ENCODE measurements around the gene DIABLO.

DIABLO gene

GRCh38 chr12:122232691-122233090, 6.8 kb upstream of the DIABLO start:
- no peak overlapping the region for H3K4me2 ChIP-seq (ENCODE audit: low read length)
- H3K4me1 ChIP-seq = no peaks in the 10 kb centered on the region
- no peaks in the 10 kb centered on the region for H3K36me3 ChIP-seq (ENCODE audit: control insufficient read depth, insufficient read depth, low read length)
- TF ChIP-seq CTCF (IDR thresholded peaks at IDR 0.05) = no peak
- no peak overlapping the region for H3K9ac ChIP-seq
- H3K27ac ChIP-seq = no peak overlapping the region
- no peaks in the 10 kb centered on the region for H3K27me3 ChIP-seq (ENCODE audit: control insufficient read depth, insufficient read depth, low read length)
- no peak overlapping the region for H3K4me3 ChIP-seq (ENCODE audit: low read depth, low read length)
- no peaks in the 10 kb centered on the region for H3K9me3 ChIP-seq (ENCODE audit: control insufficient read depth, low read length)
- no peak overlapping the region for H2AFZ ChIP-seq
- no peaks in the 10 kb centered on the region for H3K79me2 ChIP-seq

- Histone ChIP-seq H3K4me3 (ENCODE audit: low read depth, low read length) (no peak overlapping the region), H3K4me1 (no peaks in the 10 kb centered on the region), H2AFZ (no peak overlapping the region), H3K9ac (no peak overlapping the region), H3K36me3 (ENCODE audit: control insufficient read depth, insufficient read depth, low read length) (no peaks in the 10 kb centered on the region), H3K79me2 (no peaks in the 10 kb centered on the region), H3K4me2 (ENCODE audit: low read length) (no peak overlapping the region), H3K9me3 (ENCODE audit: control insufficient read depth, low read length) (no peaks in the 10 kb centered on the region), H3K27me3 (ENCODE audit: control insufficient read depth, insufficient read depth, low read length) (no peaks in the 10 kb centered on the region), H3K27ac (no peak overlapping the region)
- no peak for TF ChIP-seq CTCF (IDR thresholded peaks at IDR 0.05)
These were observed 4.9 kb upstream of the DIABLO start for GRCh38 chr12:122230798-122231197.

GRCh38 chr12:122228092-122228491, 2.2 kb upstream of the DIABLO start:
- peaks cover 5% of the 10 kb centered on the region for H3K4me1 ChIP-seq
- no peaks in the 10 kb centered on the region for H3K27me3 ChIP-seq (ENCODE audit: control insufficient read depth, insufficient read depth, low read length)
- H3K79me2 ChIP-seq = peaks cover 16% of the 10 kb centered on the region
- H3K27ac ChIP-seq = no peak overlapping the region
- H3K4me2 ChIP-seq (ENCODE audit: low read length) = no peak overlapping the region
- TF ChIP-seq CTCF (IDR thresholded peaks at IDR 0.05) = no peak
- H3K9me3 ChIP-seq (ENCODE audit: control insufficient read depth, low read length) = no peaks in the 10 kb centered on the region
- no peak overlapping the region for H2AFZ ChIP-seq
- no peaks in the 10 kb centered on the region for H3K36me3 ChIP-seq (ENCODE audit: control insufficient read depth, insufficient read depth, low read length)
- no peak overlapping the region for H3K9ac ChIP-seq
- no peak overlapping the region for H3K4me3 ChIP-seq (ENCODE audit: low read depth, low read length)

GRCh38 chr12:122227341-122227740, 1.5 kb upstream of the DIABLO start:
- no peak for TF ChIP-seq CTCF (IDR thresholded peaks at IDR 0.05)
- Histone ChIP-seq H3K4me2 (ENCODE audit: low read length) (no peak overlapping the region), H3K27ac (no peak overlapping the region), H3K79me2 (peaks cover 21% of the 10 kb centered on the region), H3K36me3 (ENCODE audit: control insufficient read depth, insufficient read depth, low read length) (no peaks in the 10 kb centered on the region), H3K4me3 (ENCODE audit: low read depth, low read length) (no peak overlapping the region), H3K27me3 (ENCODE audit: control insufficient read depth, insufficient read depth, low read length) (no peaks in the 10 kb centered on the region), H3K4me1 (peaks cover 5% of the 10 kb centered on the region), H3K9ac (no peak overlapping the region), H2AFZ (no peak overlapping the region), H3K9me3 (ENCODE audit: control insufficient read depth, low read length) (no peaks in the 10 kb centered on the region)

- H3K79me2 ChIP-seq = peaks cover 24% of the 10 kb centered on the region
- H3K36me3 ChIP-seq (ENCODE audit: control insufficient read depth, insufficient read depth, low read length) = no peaks in the 10 kb centered on the region
- no peaks in the 10 kb centered on the region for H3K27me3 ChIP-seq (ENCODE audit: control insufficient read depth, insufficient read depth, low read length)
- TF ChIP-seq CTCF (IDR thresholded peaks at IDR 0.05) = no peak
- H3K27ac ChIP-seq = peak overlapping the region; percentile 33
- H3K4me1 ChIP-seq = peaks cover 5% of the 10 kb centered on the region
- peak overlapping the region; percentile 62 for H3K4me2 ChIP-seq (ENCODE audit: low read length)
- H2AFZ ChIP-seq = peak overlapping the region; percentile 86
- peak overlapping the region; percentile 17 for H3K4me3 ChIP-seq (ENCODE audit: low read depth, low read length)
- H3K9ac ChIP-seq = no peak overlapping the region
- H3K9me3 ChIP-seq (ENCODE audit: control insufficient read depth, low read length) = no peaks in the 10 kb centered on the region
These were observed 694 bp upstream of the DIABLO start for GRCh38 chr12:122226366-122227125.
